ENCODE data around the gene MEGF9.

The MEGF9 gene

GRCh38 chr9:120730654-120731514 is 16.6 kb upstream of the MEGF9 start:
- DNase-seq = no peak

- peak in 1 of 2 donors; percentile 7 for DNase-seq
Measured at GRCh38 chr9:120729791-120730241, 15.5 kb upstream of the MEGF9 start.

GRCh38 chr9:120726484-120726883 is 12.2 kb upstream of the MEGF9 start:
- no peak for DNase-seq

- DNase-seq = no peak
Measured at GRCh38 chr9:120725907-120726306, 11.6 kb upstream of the MEGF9 start.

- no peak for DNase-seq
Measured at GRCh38 chr9:120724757-120725400, 10.6 kb upstream of the MEGF9 start.

GRCh38 chr9:120723565-120723964 is 9.3 kb upstream of the MEGF9 start:
- DNase-seq = no peak

GRCh38 chr9:120720404-120720803 is 6.1 kb upstream of the MEGF9 start:
- no peak for DNase-seq

GRCh38 chr9:120718316-120718715 is 4.0 kb upstream of the MEGF9 start:
- DNase-seq = no peak

- DNase-seq = no peak
Measured at GRCh38 chr9:120717176-120717575, 2.9 kb upstream of the MEGF9 start.

- DNase-seq = no peak
Measured at GRCh38 chr9:120716483-120716882, 2.2 kb upstream of the MEGF9 start.

- DNase-seq = no peak
Measured at GRCh38 chr9:120715389-120715924, 1.2 kb upstream of the MEGF9 start.

GRCh38 chr9:120714846-120715388 is 647 bp upstream of the MEGF9 start:
- DNase-seq = no peak

- peak in 1 of 2 donors; percentile 20 for DNase-seq
Measured at GRCh38 chr9:120713257-120714087, 798 bp downstream of the MEGF9 start.

- DNase-seq = no peak
Measured at GRCh38 chr9:120712539-120713031, 1.7 kb downstream of the MEGF9 start.

- peak; percentile 10 to 17 for DNase-seq
Measured at GRCh38 chr9:120711841-120712538, 2.3 kb downstream of the MEGF9 start.

GRCh38 chr9:120711354-120711753 is 2.9 kb downstream of the MEGF9 start:
- DNase-seq = no peak

GRCh38 chr9:120710110-120710981 is 3.9 kb downstream of the MEGF9 start:
- peak; percentile 52 to 72 for DNase-seq

- no peak for DNase-seq
Measured at GRCh38 chr9:120708526-120709224, 5.6 kb downstream of the MEGF9 start.

GRCh38 chr9:120707170-120707569 is 7.1 kb downstream of the MEGF9 start:
- no peak for DNase-seq

GRCh38 chr9:120705174-120705573 is 9.1 kb downstream of the MEGF9 start:
- DNase-seq = no peak
